Measurements from ENCODE around the gene COL21A1. TPM values are rescaled to one million over a fixed set of nuclear protein-coding genes. Genes with fewer than 3 reads are reported as not detected.

Gene COL21A1
- total and polyA plus RNA-seq, 2 donors, result 16.8 to 151 TPM

DNA sequence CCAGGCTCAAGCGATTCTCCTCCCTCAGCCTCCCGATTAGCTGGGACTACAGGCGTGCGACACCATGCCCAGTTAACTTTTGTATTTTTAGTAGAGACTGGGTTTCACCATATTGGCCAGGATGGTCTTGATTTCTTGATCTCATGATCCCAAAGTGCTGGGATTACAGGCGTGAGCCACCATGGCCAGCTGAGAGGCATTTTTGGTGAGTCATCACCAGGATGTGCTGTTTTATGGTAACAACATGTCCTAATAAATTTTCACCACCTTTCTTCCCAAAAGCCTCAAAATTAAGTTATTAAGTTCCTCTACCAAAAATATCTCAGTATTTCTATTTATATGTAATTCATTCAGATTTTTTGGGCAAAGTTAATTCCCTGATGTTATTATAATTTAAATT lies 53.5 kb downstream of the COL21A1 start:
- no peak overlapping the region for H3K27ac ChIP-seq (ENCODE audit: low read depth)
- H3K4me1 ChIP-seq (ENCODE audit: insufficient read depth), result no peaks in the 10 kb centered on the region
- no peak overlapping the region for H3K4me3 ChIP-seq (ENCODE audit: low read depth, low read length)
- 95% methylated on average over 5 of the region's 5 CpGs for WGBS
- no peak for DNase-seq (ENCODE audit: extremely low spot score)
- H3K36me3 ChIP-seq (ENCODE audit: insufficient read depth), result no peaks in the 10 kb centered on the region

DNA sequence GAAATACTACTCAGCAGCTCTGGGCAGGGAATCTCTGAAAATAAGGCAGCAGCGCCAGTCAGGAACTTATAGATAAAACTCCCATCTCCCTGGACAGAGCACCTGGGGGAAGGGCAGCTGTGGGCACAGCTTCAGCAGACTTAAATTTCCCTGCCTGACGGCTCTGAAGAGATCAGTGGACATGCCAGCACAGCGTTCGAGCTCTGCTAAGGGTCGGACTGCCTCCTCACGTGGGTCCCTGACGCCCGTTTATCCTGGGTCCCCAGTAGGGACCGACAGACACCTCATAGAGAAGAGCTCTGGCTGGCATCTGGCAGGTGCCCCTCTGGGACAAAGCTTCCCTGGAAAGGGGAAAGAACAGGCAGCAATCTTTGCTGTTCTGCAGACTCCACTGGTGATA lies 59.0 kb downstream of the COL21A1 start:
- WGBS, result 77% methylated on average over 9 of the region's 9 CpGs
- no peak overlapping the region for H3K4me3 ChIP-seq (ENCODE audit: low read depth, low read length)

DNA sequence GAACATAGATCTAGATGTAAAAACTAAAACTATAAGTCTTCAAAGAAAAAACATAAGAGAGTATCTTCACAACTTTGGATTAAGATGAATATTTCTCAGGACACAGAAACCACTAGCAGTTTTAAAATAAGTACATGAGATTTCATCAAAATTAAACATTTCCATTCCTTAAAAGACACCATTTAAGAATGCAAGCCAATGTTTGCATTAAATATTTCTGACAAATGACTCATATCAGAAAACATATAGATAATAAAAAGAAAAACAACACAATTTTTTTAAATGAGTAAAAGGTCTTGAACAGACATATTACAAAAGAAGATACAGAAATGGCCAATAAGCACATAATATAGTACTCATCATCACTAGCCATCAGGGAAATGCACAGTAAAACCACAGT lies 59.7 kb downstream of the COL21A1 start:
- no peaks in the 10 kb centered on the region for H3K36me3 ChIP-seq (ENCODE audit: insufficient read depth)

More for the DNA sequence above, 59.0 kb downstream of the COL21A1 start:
- no peaks in the 10 kb centered on the region for H3K4me1 ChIP-seq (ENCODE audit: insufficient read depth)
- no peak for DNase-seq (ENCODE audit: extremely low spot score)
- no peaks in the 10 kb centered on the region for H3K36me3 ChIP-seq (ENCODE audit: insufficient read depth)
- no peak overlapping the region for H3K27ac ChIP-seq (ENCODE audit: low read depth)

DNA sequence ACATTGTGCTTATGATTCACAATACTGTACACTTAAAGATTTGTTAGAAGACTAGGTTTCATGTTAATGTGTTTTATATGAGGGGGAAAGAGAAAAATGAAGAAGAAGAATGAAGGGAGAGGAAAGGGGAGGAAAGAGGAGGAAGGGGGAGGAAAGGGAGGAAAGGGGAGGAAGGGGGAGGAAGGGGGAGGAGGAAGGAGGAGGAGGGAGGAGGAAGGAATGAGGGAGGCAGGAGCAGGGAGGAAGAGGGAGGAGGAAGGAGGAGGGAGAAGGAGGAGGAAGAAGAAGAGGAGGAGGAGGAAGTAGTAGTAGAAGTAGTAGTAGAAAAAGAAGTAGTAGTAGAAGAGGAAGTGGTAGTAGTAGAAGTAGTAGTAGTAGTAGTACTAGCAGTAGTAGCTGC lies 70.6 kb downstream of the COL21A1 start:
- H3K36me3 ChIP-seq (ENCODE audit: insufficient read depth), result no peaks in the 10 kb centered on the region
- H3K4me3 ChIP-seq (ENCODE audit: low read depth, low read length), result no peak overlapping the region
- H3K27ac ChIP-seq (ENCODE audit: low read depth), result no peak overlapping the region
- H3K4me1 ChIP-seq (ENCODE audit: insufficient read depth), result no peaks in the 10 kb centered on the region
- DNase-seq (ENCODE audit: extremely low spot score), result no peak

More for the DNA sequence above, 59.7 kb downstream of the COL21A1 start:
- Histone ChIP-seq H3K4me3 (ENCODE audit: low read depth, low read length) (no peak overlapping the region), H3K4me1 (ENCODE audit: insufficient read depth) (no peaks in the 10 kb centered on the region), H3K27ac (ENCODE audit: low read depth) (no peak overlapping the region)
- DNase-seq (ENCODE audit: extremely low spot score), result no peak

DNA sequence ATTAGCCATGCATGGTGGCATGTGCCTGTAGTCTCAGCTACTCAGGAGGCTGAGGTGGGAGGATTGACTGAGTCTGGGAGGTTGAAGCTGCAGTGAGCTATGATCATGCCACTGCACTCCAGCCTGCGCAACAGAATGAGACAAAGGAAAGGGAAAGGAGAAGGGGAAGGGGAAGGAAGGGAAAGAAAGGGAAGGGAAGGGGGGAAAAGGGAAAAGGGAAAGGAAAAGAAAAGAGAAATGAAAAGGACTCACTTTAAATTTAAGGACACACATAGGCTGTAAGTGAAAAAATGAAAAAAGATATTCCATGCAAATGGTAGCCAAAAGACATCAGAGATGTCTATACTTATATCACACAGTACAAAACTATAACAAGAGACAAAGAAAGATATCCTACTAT lies 74.2 kb downstream of the COL21A1 start:
- H3K36me3 ChIP-seq (ENCODE audit: insufficient read depth), result no peaks in the 10 kb centered on the region
- 0% methylated on average over 1 of the region's 1 CpG for WGBS
- H3K4me1 ChIP-seq (ENCODE audit: insufficient read depth), result no peaks in the 10 kb centered on the region
- no peak for DNase-seq (ENCODE audit: extremely low spot score)
- no peak overlapping the region for H3K4me3 ChIP-seq (ENCODE audit: low read depth, low read length)
- no peak overlapping the region for H3K27ac ChIP-seq (ENCODE audit: low read depth)

DNA sequence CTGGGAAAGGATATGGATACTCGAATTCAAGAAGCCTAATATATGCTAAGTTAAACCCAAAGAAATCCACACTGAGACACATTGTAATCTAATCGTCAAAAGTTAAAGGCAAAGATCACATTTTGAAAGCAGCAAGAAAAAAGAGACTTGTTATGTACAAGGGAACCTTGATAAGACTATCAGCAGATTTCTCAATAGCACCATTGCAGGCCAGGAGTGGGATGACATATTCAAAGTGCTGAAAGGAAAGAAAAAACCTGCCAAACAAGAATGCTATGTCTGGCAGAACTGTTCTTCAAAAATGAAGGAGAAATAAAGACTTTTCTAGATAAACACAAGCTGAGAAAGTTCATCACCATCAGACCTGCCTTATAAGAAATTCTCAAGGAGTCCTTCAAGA lies 75.2 kb downstream of the COL21A1 start:
- no peak for DNase-seq (ENCODE audit: extremely low spot score)
- H3K36me3 ChIP-seq (ENCODE audit: insufficient read depth), result no peaks in the 10 kb centered on the region
- 89% methylated on average over 2 of the region's 2 CpGs for WGBS

DNA sequence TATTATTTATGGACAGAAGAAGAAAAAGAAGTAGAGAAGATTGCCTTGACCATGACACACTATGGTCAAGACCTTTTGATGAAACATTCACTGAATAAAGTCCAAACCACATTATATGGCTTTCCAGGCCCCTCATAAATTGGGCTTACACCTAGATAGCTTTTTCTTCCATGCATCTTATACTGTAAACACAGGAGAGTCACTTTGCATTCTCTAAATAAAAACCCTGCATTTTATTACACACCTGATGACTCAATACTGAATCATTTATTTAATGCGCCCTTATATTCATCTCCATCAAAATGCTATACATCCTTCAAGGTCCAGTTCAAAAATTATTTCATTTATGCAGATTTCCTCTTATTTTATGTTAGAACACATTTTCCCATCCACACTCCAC lies 78.0 kb downstream of the COL21A1 start:
- no peak overlapping the region for H3K4me3 ChIP-seq (ENCODE audit: low read depth, low read length)
- WGBS, result 94% methylated on average over 1 of the region's 1 CpG
- DNase-seq (ENCODE audit: extremely low spot score), result no peak
- H3K27ac ChIP-seq (ENCODE audit: low read depth), result no peak overlapping the region
- H3K4me1 ChIP-seq (ENCODE audit: insufficient read depth), result no peaks in the 10 kb centered on the region
- H3K36me3 ChIP-seq (ENCODE audit: insufficient read depth), result no peaks in the 10 kb centered on the region

More for the DNA sequence above, 75.2 kb downstream of the COL21A1 start:
- Histone ChIP-seq H3K4me1 (ENCODE audit: insufficient read depth) (no peaks in the 10 kb centered on the region), H3K27ac (ENCODE audit: low read depth) (no peak overlapping the region), H3K4me3 (ENCODE audit: low read depth, low read length) (no peak overlapping the region)

DNA sequence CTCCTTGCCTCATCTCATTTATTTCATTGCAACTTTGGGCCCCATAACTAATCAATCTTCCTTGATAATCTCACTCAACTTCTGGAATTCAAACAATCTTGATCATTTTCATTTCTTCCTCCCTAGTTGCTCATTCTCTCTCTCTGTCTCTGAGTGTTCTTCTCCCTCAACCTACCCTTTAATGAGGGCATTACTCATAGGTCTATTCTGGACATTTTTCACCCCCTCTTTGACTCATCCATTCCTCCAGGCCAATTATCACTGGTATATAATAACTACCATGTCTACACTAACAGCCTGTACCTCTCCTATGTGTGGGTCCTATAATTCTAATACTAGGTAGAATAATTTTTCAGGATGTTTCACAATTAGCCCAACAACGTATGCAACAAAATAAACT lies 78.8 kb downstream of the COL21A1 start:
- Histone ChIP-seq H3K4me1 (ENCODE audit: insufficient read depth) (no peaks in the 10 kb centered on the region), H3K36me3 (ENCODE audit: insufficient read depth) (no peaks in the 10 kb centered on the region), H3K4me3 (ENCODE audit: low read depth, low read length) (no peak overlapping the region), H3K27ac (ENCODE audit: low read depth) (no peak overlapping the region)
- DNase-seq (ENCODE audit: extremely low spot score), result no peak
- 59% methylated on average over 1 of the region's 1 CpG for WGBS

DNA sequence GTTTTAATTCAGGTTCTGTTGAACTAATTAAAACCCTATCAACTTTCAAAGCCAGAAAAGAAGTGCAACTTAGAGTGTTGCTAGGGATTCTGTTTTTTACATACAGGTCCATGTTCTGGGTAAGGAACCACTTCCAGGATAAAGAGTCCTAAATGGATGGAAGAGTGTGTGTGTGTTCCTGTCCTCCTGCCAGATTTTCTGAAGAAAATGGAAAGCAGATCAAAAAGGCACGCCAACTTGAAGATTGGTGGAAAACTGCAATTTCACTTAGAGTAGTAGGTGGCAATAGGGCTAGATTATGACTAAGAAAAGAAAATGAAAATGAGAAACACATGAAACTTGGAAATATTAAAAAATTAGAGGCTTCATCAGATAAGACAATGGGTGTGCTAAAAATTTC lies 85.3 kb downstream of the COL21A1 start:
- H3K4me1 ChIP-seq (ENCODE audit: insufficient read depth), result no peaks in the 10 kb centered on the region
- H3K27ac ChIP-seq (ENCODE audit: low read depth), result no peak overlapping the region
- 81% methylated on average over 1 of the region's 1 CpG for WGBS
- H3K4me3 ChIP-seq (ENCODE audit: low read depth, low read length), result no peak overlapping the region
- H3K36me3 ChIP-seq (ENCODE audit: insufficient read depth), result no peaks in the 10 kb centered on the region
- no peak for DNase-seq (ENCODE audit: extremely low spot score)

DNA sequence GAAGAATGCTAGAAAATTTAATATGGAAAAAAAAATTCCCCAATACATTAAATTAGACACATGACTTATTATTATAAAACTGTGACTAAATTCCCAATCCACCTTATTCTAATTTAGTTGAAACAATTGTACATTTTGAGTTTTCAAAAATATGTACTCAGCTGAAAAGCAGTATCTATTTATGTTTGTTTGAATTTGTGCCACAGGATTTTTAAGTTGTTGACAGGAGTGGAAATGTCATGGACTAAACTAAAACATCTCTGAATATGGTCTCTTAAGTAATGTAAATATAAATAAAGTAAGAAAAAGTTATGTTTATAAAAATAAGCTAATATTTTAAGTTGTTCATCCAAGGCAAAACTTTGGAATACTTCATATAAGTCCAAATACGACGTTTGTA lies 86.9 kb downstream of the COL21A1 start:
- WGBS, result 79% methylated on average over 2 of the region's 2 CpGs
- no peak overlapping the region for H3K4me3 ChIP-seq (ENCODE audit: low read depth, low read length)

DNA sequence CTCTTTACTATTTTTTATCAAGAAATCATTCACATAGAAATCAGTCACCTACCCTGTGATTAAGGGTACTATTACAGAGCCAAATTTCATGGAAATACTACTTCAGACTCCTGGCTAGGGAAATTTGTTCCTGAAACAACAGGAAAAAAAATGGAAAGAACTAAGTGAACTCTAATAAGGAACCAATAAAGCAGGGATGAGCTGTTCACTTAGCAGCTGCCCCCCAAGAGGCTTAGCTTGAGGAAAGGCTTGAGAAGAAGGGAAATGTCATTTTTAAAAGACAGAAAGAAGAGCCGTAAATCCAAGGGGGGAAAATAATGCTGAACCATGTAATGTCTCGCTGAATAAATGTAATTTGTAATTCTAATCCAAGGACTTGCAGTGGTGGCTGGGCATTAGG lies 88.8 kb downstream of the COL21A1 start:
- DNase-seq (ENCODE audit: extremely low spot score), result no peak
- Histone ChIP-seq H3K36me3 (ENCODE audit: insufficient read depth) (no peaks in the 10 kb centered on the region), H3K27ac (ENCODE audit: low read depth) (no peak overlapping the region), H3K4me1 (ENCODE audit: insufficient read depth) (no peaks in the 10 kb centered on the region), H3K4me3 (ENCODE audit: low read depth, low read length) (no peak overlapping the region)
- WGBS, result 94% methylated on average over 2 of the region's 2 CpGs

More for the DNA sequence above, 86.9 kb downstream of the COL21A1 start:
- Histone ChIP-seq H3K4me1 (ENCODE audit: insufficient read depth) (no peaks in the 10 kb centered on the region), H3K36me3 (ENCODE audit: insufficient read depth) (no peaks in the 10 kb centered on the region), H3K27ac (ENCODE audit: low read depth) (no peak overlapping the region)
- no peak for DNase-seq (ENCODE audit: extremely low spot score)

DNA sequence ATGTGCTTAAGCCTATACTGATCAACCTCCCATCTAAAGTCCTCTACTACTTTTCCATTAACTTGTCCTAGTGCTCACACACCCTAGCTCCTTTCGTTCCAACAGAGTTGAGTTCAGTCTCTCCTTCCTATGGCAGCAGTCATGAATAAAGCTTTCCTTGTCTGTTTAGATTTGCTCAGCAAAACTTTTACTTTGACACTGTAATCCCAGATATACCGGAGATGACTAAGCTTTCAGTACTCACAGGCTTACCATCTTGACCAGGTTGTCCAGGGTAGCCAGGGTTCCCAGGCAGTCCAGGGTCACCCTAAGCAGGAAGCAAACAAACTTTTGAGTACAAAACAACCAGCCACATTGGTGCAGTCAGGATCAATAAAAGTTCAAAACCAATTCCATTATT lies 90.7 kb downstream of the COL21A1 start:
- Histone ChIP-seq H3K4me3 (ENCODE audit: low read depth, low read length) (no peak overlapping the region), H3K27ac (ENCODE audit: low read depth) (no peak overlapping the region), H3K4me1 (ENCODE audit: insufficient read depth) (no peaks in the 10 kb centered on the region), H3K36me3 (ENCODE audit: insufficient read depth) (no peaks in the 10 kb centered on the region)
- no peak for DNase-seq (ENCODE audit: extremely low spot score)
- 79% methylated on average over 2 of the region's 2 CpGs for WGBS

DNA sequence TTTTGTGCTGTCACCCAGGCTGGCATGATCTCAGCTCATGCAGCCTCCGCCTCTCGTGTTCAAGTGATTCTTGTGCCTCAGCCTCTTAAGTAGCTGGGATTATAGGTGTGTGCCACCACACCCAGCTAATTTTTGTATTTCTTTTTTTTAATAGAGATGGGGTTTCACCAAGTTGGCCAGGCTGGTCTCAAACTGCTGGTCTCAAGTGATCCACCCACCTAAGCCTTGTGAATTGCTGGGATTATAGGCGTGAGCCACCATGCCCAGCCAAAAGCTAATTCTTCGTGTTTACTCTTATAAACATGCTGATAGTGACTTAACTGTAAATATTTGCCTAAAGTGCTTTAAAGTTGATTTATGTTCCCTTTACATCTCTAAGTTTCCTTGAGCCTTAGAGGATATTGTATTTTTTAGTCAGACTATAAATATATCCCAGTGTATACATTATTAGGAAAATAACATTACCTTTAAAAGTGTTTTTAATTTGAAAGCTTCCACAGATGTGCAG lies 91.7 kb downstream of the COL21A1 start:
- H3K4me1 ChIP-seq (ENCODE audit: insufficient read depth), result no peaks in the 10 kb centered on the region
- no peak overlapping the region for H3K27ac ChIP-seq (ENCODE audit: low read depth)
- DNase-seq (ENCODE audit: extremely low spot score), result no peak
- H3K36me3 ChIP-seq (ENCODE audit: insufficient read depth), result no peaks in the 10 kb centered on the region
- 57% methylated on average over 4 of the region's 4 CpGs for WGBS
- H3K4me3 ChIP-seq (ENCODE audit: low read depth, low read length), result no peak overlapping the region

DNA sequence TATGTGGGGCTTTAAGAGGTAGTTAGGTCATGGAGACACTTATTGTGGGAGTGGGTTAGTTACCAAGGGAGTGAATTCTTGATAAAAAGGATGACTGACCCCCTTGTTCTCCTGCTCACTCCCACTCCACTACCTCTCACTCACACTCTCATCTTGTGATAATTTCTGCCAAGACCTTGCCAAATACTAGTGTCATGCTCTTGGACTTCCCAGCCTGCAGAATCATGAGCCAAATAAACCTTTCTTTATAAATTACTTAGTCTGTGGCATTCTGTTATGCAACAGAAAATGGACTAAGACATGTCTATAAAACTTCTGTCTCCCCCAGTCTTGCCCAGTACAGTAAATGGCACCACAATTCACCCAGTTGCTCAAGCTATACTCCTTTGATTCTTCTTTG lies 93.3 kb downstream of the COL21A1 start:
- Histone ChIP-seq H3K27ac (ENCODE audit: low read depth) (no peak overlapping the region), H3K4me1 (ENCODE audit: insufficient read depth) (no peaks in the 10 kb centered on the region), H3K36me3 (ENCODE audit: insufficient read depth) (no peaks in the 10 kb centered on the region), H3K4me3 (ENCODE audit: low read depth, low read length) (no peak overlapping the region)
- no peak for DNase-seq (ENCODE audit: extremely low spot score)

DNA sequence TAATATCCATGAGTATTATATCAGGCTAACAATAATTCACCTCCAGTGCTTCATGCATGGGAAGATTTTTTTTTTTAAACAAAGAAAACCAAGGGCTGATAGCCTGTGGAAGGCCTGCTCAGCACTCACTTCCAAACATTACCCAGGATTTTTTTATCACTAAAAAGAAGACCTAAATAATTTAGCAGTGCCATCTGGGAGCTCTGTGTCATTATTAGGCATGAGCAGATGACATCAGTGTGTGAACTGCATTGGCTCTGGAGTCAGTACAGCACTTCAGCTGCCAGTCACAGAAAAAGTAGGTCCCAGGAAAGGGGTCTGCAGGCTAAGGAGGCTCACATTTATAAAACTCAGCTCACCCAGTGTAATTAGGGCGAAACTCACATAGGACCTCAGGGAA lies 94.8 kb downstream of the COL21A1 start:
- WGBS, result 100% methylated on average over 1 of the region's 1 CpG
- no peaks in the 10 kb centered on the region for H3K36me3 ChIP-seq (ENCODE audit: insufficient read depth)

More for the DNA sequence above, 94.8 kb downstream of the COL21A1 start:
- no peak for DNase-seq (ENCODE audit: extremely low spot score)
- H3K4me1 ChIP-seq (ENCODE audit: insufficient read depth), result no peaks in the 10 kb centered on the region
- H3K4me3 ChIP-seq (ENCODE audit: low read depth, low read length), result no peak overlapping the region
- no peak overlapping the region for H3K27ac ChIP-seq (ENCODE audit: low read depth)
